Measurements from ENCODE around the gene ATL2.

The ATL2 gene

GRCh38 chr2:38376346-38377049 is 575 bp downstream of the ATL2 start:
- TF ChIP-seq, protein P1, sequence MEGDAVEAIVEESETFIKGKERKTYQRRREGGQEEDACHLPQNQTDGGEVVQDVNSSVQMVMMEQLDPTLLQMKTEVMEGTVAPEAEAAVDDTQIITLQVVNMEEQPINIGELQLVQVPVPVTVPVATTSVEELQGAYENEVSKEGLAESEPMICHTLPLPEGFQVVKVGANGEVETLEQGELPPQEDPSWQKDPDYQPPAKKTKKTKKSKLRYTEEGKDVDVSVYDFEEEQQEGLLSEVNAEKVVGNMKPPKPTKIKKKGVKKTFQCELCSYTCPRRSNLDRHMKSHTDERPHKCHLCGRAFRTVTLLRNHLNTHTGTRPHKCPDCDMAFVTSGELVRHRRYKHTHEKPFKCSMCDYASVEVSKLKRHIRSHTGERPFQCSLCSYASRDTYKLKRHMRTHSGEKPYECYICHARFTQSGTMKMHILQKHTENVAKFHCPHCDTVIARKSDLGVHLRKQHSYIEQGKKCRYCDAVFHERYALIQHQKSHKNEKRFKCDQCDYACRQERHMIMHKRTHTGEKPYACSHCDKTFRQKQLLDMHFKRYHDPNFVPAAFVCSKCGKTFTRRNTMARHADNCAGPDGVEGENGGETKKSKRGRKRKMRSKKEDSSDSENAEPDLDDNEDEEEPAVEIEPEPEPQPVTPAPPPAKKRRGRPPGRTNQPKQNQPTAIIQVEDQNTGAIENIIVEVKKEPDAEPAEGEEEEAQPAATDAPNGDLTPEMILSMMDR (conservative IDR thresholded peaks at IDR 0.05; ENCODE audit: low read depth, low read length): peak; percentile 2
- H3K4me3 ChIP-seq (ENCODE audit: low read depth, low read length): peak overlapping the region; percentile 91
- DNase-seq (ENCODE audit: low read depth): peak; percentile 68

DNA sequence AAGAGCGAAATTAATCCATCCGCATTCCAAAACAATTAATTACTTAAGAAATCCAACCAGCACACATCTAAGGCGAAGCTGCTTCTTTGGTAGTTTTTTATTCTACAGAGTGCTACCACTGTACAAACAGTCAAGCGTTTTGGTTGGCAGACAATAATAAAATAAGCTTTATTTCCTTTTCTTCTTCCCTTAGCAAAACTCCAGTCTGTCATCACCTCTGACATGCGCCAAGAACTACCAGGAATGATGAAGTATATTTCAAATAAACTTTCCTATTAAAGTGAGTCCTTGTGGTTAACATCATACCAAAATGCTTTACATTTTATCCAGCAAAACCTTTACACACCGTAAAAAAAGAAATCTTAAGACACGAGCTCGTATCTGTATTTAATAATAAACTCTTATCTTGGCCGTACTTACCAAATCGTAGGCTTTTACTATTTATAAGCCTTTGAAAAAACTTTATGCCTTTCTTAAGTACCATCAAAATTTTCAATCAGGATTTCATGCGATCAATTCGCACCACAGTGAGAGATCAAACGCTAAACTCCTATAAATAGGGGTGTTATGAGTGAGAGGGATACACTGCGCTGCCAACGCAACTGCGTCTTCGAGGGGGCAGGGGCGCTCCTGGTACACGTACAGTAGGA is 1.3 kb downstream of the ATL2 start:
- TF ChIP-seq, protein P1 (conservative IDR thresholded peaks at IDR 0.05; ENCODE audit: low read depth, low read length): no peak
- peak overlapping the region; percentile 91 for H3K4me3 ChIP-seq (ENCODE audit: low read depth, low read length)
- DNase-seq (ENCODE audit: low read depth): peak; percentile 28

- no peak overlapping the region for H3K4me3 ChIP-seq (ENCODE audit: low read depth, low read length)
- peak; percentile 23 for DNase-seq (ENCODE audit: low read depth)
- TF ChIP-seq, protein P1 (conservative IDR thresholded peaks at IDR 0.05; ENCODE audit: low read depth, low read length): peak; percentile 31
These were observed 2.1 kb downstream of the ATL2 start for GRCh38 chr2:38374984-38375383.

DNA sequence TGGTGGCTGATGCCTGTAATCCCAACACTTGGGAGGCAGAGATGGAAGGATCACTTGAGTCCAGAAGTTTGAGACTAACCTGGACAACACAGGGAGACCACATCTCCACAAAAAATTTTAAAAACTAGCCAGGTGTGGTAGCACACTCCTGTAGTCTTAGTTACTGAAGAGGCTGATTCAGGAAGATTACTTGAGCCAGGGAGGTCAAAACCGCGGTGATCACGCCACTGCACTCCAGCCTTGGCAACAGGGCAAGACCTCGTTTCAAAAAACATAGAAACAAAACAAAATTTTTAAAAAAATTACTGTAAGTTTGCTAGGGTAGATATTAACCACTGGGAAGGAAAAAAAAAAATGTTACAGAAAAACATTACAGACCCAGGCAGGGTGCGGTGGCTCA is 5.8 kb downstream of the ATL2 start:
- DNase-seq (ENCODE audit: low read depth): no peak
- TF ChIP-seq, protein P1 (conservative IDR thresholded peaks at IDR 0.05; ENCODE audit: low read depth, low read length): no peak
- no peak overlapping the region for H3K4me3 ChIP-seq (ENCODE audit: low read depth, low read length)

GRCh38 chr2:38370664-38371063 is 6.4 kb downstream of the ATL2 start:
- H3K4me3 ChIP-seq (ENCODE audit: low read depth, low read length): no peak overlapping the region
- TF ChIP-seq, protein P1 (conservative IDR thresholded peaks at IDR 0.05; ENCODE audit: low read depth, low read length): no peak
- DNase-seq (ENCODE audit: low read depth): no peak

GRCh38 chr2:38362232-38362631 is 14.8 kb downstream of the ATL2 start:
- TF ChIP-seq, protein P1 (conservative IDR thresholded peaks at IDR 0.05; ENCODE audit: low read depth, low read length): no peak
- no peak for DNase-seq (ENCODE audit: low read depth)

DNA sequence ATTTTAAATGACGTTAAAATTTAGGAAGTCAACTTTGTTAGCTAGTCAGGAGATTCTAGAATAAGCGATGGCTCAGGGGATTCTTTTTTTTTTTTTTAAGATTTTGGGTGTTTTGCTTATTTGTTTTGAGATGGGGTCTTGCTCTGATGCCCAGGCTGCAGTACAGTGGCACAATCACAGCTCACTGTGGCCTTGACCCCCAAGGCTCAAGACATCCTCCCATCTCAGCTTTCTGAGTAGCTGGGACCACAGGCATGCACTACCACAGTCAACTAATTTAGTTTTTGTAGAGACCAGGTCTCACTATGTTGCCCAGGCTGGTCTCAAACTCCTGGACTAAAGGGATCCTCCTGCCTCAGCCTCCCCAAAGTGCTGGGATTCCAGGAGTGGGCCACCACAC is 16.9 kb downstream of the ATL2 start:
- no peak for DNase-seq (ENCODE audit: low read depth)
- TF ChIP-seq, protein P1 (conservative IDR thresholded peaks at IDR 0.05; ENCODE audit: low read depth, low read length): no peak
- no peak overlapping the region for H3K4me3 ChIP-seq (ENCODE audit: low read depth, low read length)

More at GRCh38 chr2:38362232-38362631, 14.8 kb downstream of the ATL2 start:
- no peak overlapping the region for H3K4me3 ChIP-seq (ENCODE audit: low read depth, low read length)

Measured in choroid plexus epithelial cell (primary cell).